CD4-positive, alpha-beta memory T cell (primary cell): Measurements from ENCODE around the gene DAGLB. TPM values are rescaled to one million over a fixed set of nuclear protein-coding genes. Genes with fewer than 3 reads are reported as not detected.

Experiments used
- polyA plus RNA-seq, 2 donors: library from polyadenylated mRNA; unstranded; fragments of 300-500 nt; fragmentation: Illumina TruSeq; gene quantifications; one replicate each; pipeline ENCODE4 v1.2.3, GENCODE V29; 2021
- total RNA-seq, 2 experiments: library from RNA; stranded (reverse); gene quantifications; one replicate each; pipeline ENCODE4 v1.2.3, GENCODE V29; 2021

Gene DAGLB
- total and polyA plus RNA-seq, 4 experiments from 2014 or later = 5.3 to 37.0 (median 24.5) TPM

Other genes starting within 250 kb of the DAGLB start
- gene CYTH3, start 175.3 kb downstream of the DAGLB start, total RNA-seq = 1 to 10 TPM; 6.6 to 7.8 TPM
- 1 to 10 TPM; 4.0 to 9.1 TPM for gene CYTH3, start 175.3 kb downstream of the DAGLB start, polyA plus RNA-seq
- gene FAM220A, start 99.0 kb downstream of the DAGLB start, total RNA-seq = 10 to 100 TPM; 17.0 to 18.1 TPM
- 1 to 10 TPM; 2.6 to 4.7 TPM for gene FAM220A, start 99.0 kb downstream of the DAGLB start, polyA plus RNA-seq
- gene RAC1, start 73.4 kb downstream of the DAGLB start, total RNA-seq = 10 to 100 TPM; 85.5 to 94.3 TPM
- gene RAC1, start 73.4 kb downstream of the DAGLB start, polyA plus RNA-seq = 100 to 1,000 TPM; 187 to 283 TPM
- 10 to 100 TPM; 41.1 to 46.4 TPM for gene KDELR2, start 36.2 kb upstream of the DAGLB start, total RNA-seq
- gene KDELR2, start 36.2 kb upstream of the DAGLB start, polyA plus RNA-seq = 10 to 100 TPM; 51.6 to 54.3 TPM
- under 1 TPM; 0.47 to 0.81 TPM for gene GRID2IP, start 103.5 kb upstream of the DAGLB start, total RNA-seq
- gene GRID2IP, start 103.5 kb upstream of the DAGLB start, polyA plus RNA-seq = under 1 TPM; 0.04 to 0.10 TPM
- gene ZDHHC4, start 129.5 kb upstream of the DAGLB start, total RNA-seq = 10 to 100 TPM; 31.6 to 31.9 TPM
- gene ZDHHC4, start 129.5 kb upstream of the DAGLB start, polyA plus RNA-seq = 10 to 100 TPM; 52.2 to 80.8 TPM
- gene INTS15, start 142.1 kb upstream of the DAGLB start, total RNA-seq = 10 to 100 TPM; 56.6 to 62.1 TPM
- gene INTS15, start 142.1 kb upstream of the DAGLB start, polyA plus RNA-seq = 10 to 100 TPM; 25.4 to 37.5 TPM
- 1 to 10 TPM; 2.0 to 2.2 TPM for gene ZNF853, start 167.7 kb upstream of the DAGLB start, total RNA-seq
- gene ZNF853, start 167.7 kb upstream of the DAGLB start, polyA plus RNA-seq = 1 to 10 TPM in 1 of 2 donors, under 1 TPM in 1; 0.34 to 1.9 TPM
- gene ZNF316, start 189.4 kb upstream of the DAGLB start, total RNA-seq = 10 to 100 TPM; 59.4 to 62.0 TPM
- gene ZNF316, start 189.4 kb upstream of the DAGLB start, polyA plus RNA-seq = 1 to 10 TPM in 1 of 2 donors, under 1 TPM in 1; 0.45 to 5.8 TPM